Chondrocyte (in vitro differentiated cells): Measurements from ENCODE around the gene IKZF3. TPM values are rescaled to one million over a fixed set of nuclear protein-coding genes. Genes with fewer than 3 reads are reported as not detected.
"Not testable (repeated sequence)": the region's sequence is repeated elsewhere in the genome, so short reads cannot be mapped to it uniquely, and the experiment has no call there.

Source experiments
- DNase-seq: peaks from one replicate; pipeline ENCODE4 v3.0.0; 2021; ENCODE audit warnings: mixed read lengths, low spot score
- H3K27ac Mint-ChIP-seq: one replicate; pipeline ENCODE4 v1.8.0; 2021; ENCODE audit warnings: mild to moderate bottlenecking, moderate library complexity, mixed read lengths; ENCODE audit not compliant: unreplicated experiment
- H3K27me3 Mint-ChIP-seq: 2 replicates; pipeline ENCODE4 v1.8.0; 2021; ENCODE audit warnings: low read depth, mixed read lengths
- H3K36me3 Mint-ChIP-seq: 2 replicates; pipeline ENCODE4 v1.8.0; 2021; ENCODE audit warnings: low read depth, mixed read lengths
- H3K4me1 Mint-ChIP-seq: 2 replicates; pipeline ENCODE4 v1.8.0; 2021; ENCODE audit warnings: low read depth, mild to moderate bottlenecking, mixed read lengths
- H3K4me3 Mint-ChIP-seq: one replicate; pipeline ENCODE4 v1.8.0; 2021; ENCODE audit warnings: mild to moderate bottlenecking, moderate library complexity, mixed read lengths; ENCODE audit not compliant: unreplicated experiment
- H3K9me3 Mint-ChIP-seq: 2 replicates; pipeline ENCODE4 v1.8.0; 2021; ENCODE audit warnings: low read depth, mixed read lengths
- CTCF ChIP-seq: fragments of 200-600 bp; sonication (generic); IDR thresholded peaks from 2 replicates; pipeline ENCODE4 v1.5.0; 2021; ENCODE audit warnings: antibody characterized with exemption, mild to moderate bottlenecking, moderate library complexity
- long read RNA-seq: library from polyadenylated mRNA; stranded (forward); transcript quantifications from one replicate; pipeline ENCODE4 v2.0.0, GENCODE V29; 2021
- total RNA-seq: library from RNA; stranded (reverse); gene quantifications from 3 replicates; pipeline ENCODE4 v1.2.1, GENCODE V29; 2021

Gene IKZF3
- not detected in 3 replicates for total RNA-seq
- long read RNA-seq, result 0 reads

- Mint-ChIP-seq H3K4me1 (peaks cover 6% of the 10 kb centered on the region), H3K9me3 (no peaks in the 10 kb centered on the region), H3K36me3 (peaks cover 4% of the 10 kb centered on the region), H3K27ac (no peak within 1 kb of the TSS), H3K27me3 (peaks cover 52% of the 10 kb centered on the region), H3K4me3 (no peak within 1 kb of the TSS)
- no peak for TF ChIP-seq CTCF
- no peak for DNase-seq
These were observed at the start of gene IKZF3 for GRCh38 chr17:39863918-39864746. IKZF3 (minus strand) TSS chr17:39864312; CDS start chr17:39864126, 186 bp downstream.

GRCh38 chr17:39908789-39909352, 44.8 kb upstream of the IKZF3 start:
- TF ChIP-seq CTCF, result no peak
- H3K9me3 Mint-ChIP-seq, result no peaks in the 10 kb centered on the region

GRCh38 chr17:39904990-39905288, 40.8 kb upstream of the IKZF3 start:
- no peak for TF ChIP-seq CTCF
- Mint-ChIP-seq H3K27ac (no peak overlapping the region), H3K4me1 (peaks cover 3% of the 10 kb centered on the region), H3K4me3 (no peak overlapping the region), H3K27me3 (no peaks in the 10 kb centered on the region), H3K36me3 (peaks cover 6% of the 10 kb centered on the region), H3K9me3 (no peaks in the 10 kb centered on the region)
- DNase-seq, result no peak

More at GRCh38 chr17:39908789-39909352, 44.8 kb upstream of the IKZF3 start:
- H3K4me1 Mint-ChIP-seq, result no peaks in the 10 kb centered on the region
- no peak overlapping the region for H3K27ac Mint-ChIP-seq
- DNase-seq, result no peak
- no peaks in the 10 kb centered on the region for H3K27me3 Mint-ChIP-seq
- peaks cover 13% of the 10 kb centered on the region for H3K36me3 Mint-ChIP-seq
- H3K4me3 Mint-ChIP-seq, result no peak overlapping the region

- peaks cover 3% of the 10 kb centered on the region for H3K4me1 Mint-ChIP-seq
- no peaks in the 10 kb centered on the region for H3K9me3 Mint-ChIP-seq
- H3K27me3 Mint-ChIP-seq, result peaks cover 2% of the 10 kb centered on the region
- H3K4me3 Mint-ChIP-seq, result no peak overlapping the region
- no peak for TF ChIP-seq CTCF
- no peak for DNase-seq
- peaks cover 3% of the 10 kb centered on the region for H3K36me3 Mint-ChIP-seq
- H3K27ac Mint-ChIP-seq, result no peak overlapping the region
These were observed 39.2 kb upstream of the IKZF3 start for GRCh38 chr17:39903158-39903884.

- not testable (repeated sequence) for H3K4me3 Mint-ChIP-seq, H3K36me3 Mint-ChIP-seq, H3K9me3 Mint-ChIP-seq, H3K27ac Mint-ChIP-seq, H3K27me3 Mint-ChIP-seq, H3K4me1 Mint-ChIP-seq, DNase-seq
These were observed 37.9 kb upstream of the IKZF3 start for GRCh38 chr17:39902027-39902426.
